Neural progenitor cell (in vitro differentiated cells): ENCODE results near the gene TOMM40L. TPM values are rescaled to one million over a fixed set of nuclear protein-coding genes. Genes with fewer than 3 reads are reported as not detected.

Source experiments
- DNase-seq: peaks from one replicate; pipeline ENCODE4 v3.0.0-alpha.2; 2016; ENCODE audit warnings: low spot score
- H2AFZ ChIP-seq: fragments of 200-600 bp; sonication (generic); replicated peaks from 2 replicates; pipeline ENCODE4 v1.6.1; 2016; ENCODE audit warnings: antibody characterized with exemption
- H3F3A ChIP-seq: fragments of 200-600 bp; sonication (generic); 2 replicates; pipeline ENCODE4 v1.6.1; 2016; ENCODE audit warnings: antibody characterized with exemption, low read depth
- H3K27ac ChIP-seq: fragments of 200-600 bp; sonication (generic); 2 replicates; pipeline ENCODE4 v1.5.1; 2016; ENCODE audit warnings: mild to moderate bottlenecking
- H3K27me3 ChIP-seq: fragments of 200-600 bp; sonication (generic); 2 replicates; pipeline ENCODE4 v1.6.1; 2016; ENCODE audit warnings: mild to moderate bottlenecking, moderate library complexity
- H3K36me3 ChIP-seq: fragments of 200-600 bp; sonication (generic); 2 replicates; pipeline ENCODE4 v1.5.1; 2016
- H3K4me1 ChIP-seq: fragments of 200-600 bp; sonication (generic); 2 replicates; pipeline ENCODE4 v1.6.1; 2016; ENCODE audit warnings: mixed run types
- H3K4me2 ChIP-seq: fragments of 200-600 bp; sonication (generic); 2 replicates; pipeline ENCODE4 v1.6.1; 2016
- H3K4me3 ChIP-seq: fragments of 200-600 bp; sonication (generic); 2 replicates; pipeline ENCODE4 v1.5.1; 2016
- H3K79me2 ChIP-seq: fragments of 200-600 bp; sonication (generic); 2 replicates; pipeline ENCODE4 v1.6.1; 2016; ENCODE audit warnings: low read depth
- H3K9ac ChIP-seq: fragments of 200-600 bp; sonication (generic); 2 replicates; pipeline ENCODE4 v1.6.1; 2016
- H3K9me3 ChIP-seq: fragments of 200-600 bp; sonication (generic); 2 replicates; pipeline ENCODE4 v1.5.1; 2016; ENCODE audit warnings: low read depth
- H4K20me1 ChIP-seq: fragments of 200-600 bp; sonication (generic); 2 replicates; pipeline ENCODE4 v1.6.1; 2016; ENCODE audit warnings: low read depth
- H3K27ac Mint-ChIP-seq: 3 replicates; pipeline ENCODE4 v1.8.0; 2021; ENCODE audit warnings: mixed read lengths
- H3K27me3 Mint-ChIP-seq: 2 replicates; pipeline ENCODE4 v1.8.0; 2022; ENCODE audit warnings: low read depth, mild to moderate bottlenecking, inconsistent platforms, moderate library complexity, mixed read lengths; ENCODE audit not compliant: insufficient read depth
- H3K36me3 Mint-ChIP-seq: 3 replicates; pipeline ENCODE4 v1.8.0; 2021; ENCODE audit warnings: mixed read lengths
- H3K4me1 Mint-ChIP-seq: 3 replicates; pipeline ENCODE4 v1.8.0; 2021; ENCODE audit warnings: mixed read lengths
- H3K4me3 Mint-ChIP-seq: 3 replicates; pipeline ENCODE4 v1.8.0; 2021; ENCODE audit warnings: mild to moderate bottlenecking, moderate library complexity, mixed read lengths
- H3K9me3 Mint-ChIP-seq: 3 replicates; pipeline ENCODE4 v1.8.0; 2020; ENCODE audit warnings: mixed read lengths
- CTCF ChIP-seq: fragments of 200-600 bp; sonication (generic); IDR thresholded peaks from 2 replicates; pipeline ENCODE4 v1.5.1; 2017; ENCODE audit warnings: antibody characterized with exemption, mild to moderate bottlenecking
- EZH2 ChIP-seq: fragments of 200-600 bp; sonication (generic); IDR thresholded peaks from 2 replicates; pipeline ENCODE4 v1.6.1; 2017; ENCODE audit warnings: antibody characterized with exemption, mild to moderate bottlenecking, moderate library complexity
- EZH2phosphoT487 ChIP-seq: fragments of 200-600 bp; sonication (generic); IDR thresholded peaks from 2 replicates; pipeline ENCODE4 v1.6.1; 2017; ENCODE audit warnings: antibody characterized with exemption
- total RNA-seq: library from RNA; depleted of rRNA; stranded (reverse); fragments of >200 nt; gene quantifications from 2 replicates; pipeline ENCODE4 v1.2.3, GENCODE V29; 2015; ENCODE audit warnings: low replicate concordance

The TOMM40L gene
- total RNA-seq, 1 donor from 2014 or later = 7.2 TPM

- no peak within 1 kb of the TSS for H3K4me2 ChIP-seq
- Mint-ChIP-seq H3K27ac (no peak within 1 kb of the TSS), H3K4me3 (no peak within 1 kb of the TSS), H3K4me1 (peaks cover 3% of the 10 kb centered on the region), H3K27me3 (peaks cover 8% of the 10 kb centered on the region), H3K36me3 (no peaks in the 10 kb centered on the region), H3K9me3 (no peaks in the 10 kb centered on the region)
- H4K20me1 ChIP-seq = no peaks in the 10 kb centered on the region
- no peaks in the 10 kb centered on the region for H3K9me3 ChIP-seq
- H3K36me3 ChIP-seq = no peaks in the 10 kb centered on the region
- no peak within 1 kb of the TSS for H3K4me3 ChIP-seq
- H3K4me1 ChIP-seq = no peaks in the 10 kb centered on the region
- no peak for DNase-seq
- H3K27ac ChIP-seq = no peak within 1 kb of the TSS
- H3K27me3 ChIP-seq = no peaks in the 10 kb centered on the region
- no peaks in the 10 kb centered on the region for H3F3A ChIP-seq
- no peak for TF ChIP-seq CTCF
- TF ChIP-seq EZH2 = no peak
- no peak for TF ChIP-seq EZH2phosphoT487
- H3K79me2 ChIP-seq = no peaks in the 10 kb centered on the region
- no peak within 1 kb of the TSS for H2AFZ ChIP-seq
- no peak within 1 kb of the TSS for H3K9ac ChIP-seq
Observed at GRCh38 chr1:161238039-161238473, 12.2 kb downstream of the TOMM40L start, which contains the start of gene NR1I3. Gene NR1I3 (minus strand): TSS chr1:161238203. CDS start chr1:161236565, 1,638 bp downstream.

- no peak overlapping the region for H3K4me3 Mint-ChIP-seq
- no peaks in the 10 kb centered on the region for H3K9me3 Mint-ChIP-seq
- H3F3A ChIP-seq = no peaks in the 10 kb centered on the region
- H3K27me3 Mint-ChIP-seq = peaks cover 8% of the 10 kb centered on the region
- H2AFZ ChIP-seq = no peak overlapping the region
- H3K4me3 ChIP-seq = no peak overlapping the region
- no peaks in the 10 kb centered on the region for H3K36me3 Mint-ChIP-seq
- H3K4me1 ChIP-seq = no peaks in the 10 kb centered on the region
- H3K4me2 ChIP-seq = no peak overlapping the region
- H3K27ac Mint-ChIP-seq = no peak overlapping the region
- H3K27me3 ChIP-seq = no peaks in the 10 kb centered on the region
- H3K9ac ChIP-seq = no peak overlapping the region
- DNase-seq = no peak
- H3K9me3 ChIP-seq = no peaks in the 10 kb centered on the region
- no peak for TF ChIP-seq EZH2
- TF ChIP-seq EZH2phosphoT487 = no peak
- TF ChIP-seq CTCF = no peak
- no peaks in the 10 kb centered on the region for H3K79me2 ChIP-seq
- no peaks in the 10 kb centered on the region for H4K20me1 ChIP-seq
- H3K36me3 ChIP-seq = no peaks in the 10 kb centered on the region
- peaks cover 3% of the 10 kb centered on the region for H3K4me1 Mint-ChIP-seq
- H3K27ac ChIP-seq = no peak overlapping the region
Observed at GRCh38 chr1:161241682-161242081, 15.8 kb downstream of the TOMM40L start.

- Mint-ChIP-seq H3K27me3 (peaks cover 8% of the 10 kb centered on the region), H3K36me3 (no peaks in the 10 kb centered on the region), H3K4me1 (peaks cover 3% of the 10 kb centered on the region), H3K4me3 (no peak overlapping the region), H3K9me3 (no peaks in the 10 kb centered on the region), H3K27ac (no peak overlapping the region)
- Histone ChIP-seq H3K27ac (no peak overlapping the region), H3K4me1 (no peaks in the 10 kb centered on the region), H3F3A (no peaks in the 10 kb centered on the region), H3K36me3 (no peaks in the 10 kb centered on the region), H3K79me2 (no peaks in the 10 kb centered on the region), H2AFZ (no peak overlapping the region), H4K20me1 (no peaks in the 10 kb centered on the region), H3K4me2 (no peak overlapping the region), H3K4me3 (no peak overlapping the region), H3K9me3 (no peaks in the 10 kb centered on the region), H3K27me3 (no peaks in the 10 kb centered on the region), H3K9ac (no peak overlapping the region)
- TF ChIP-seq CTCF (no peak), EZH2phosphoT487 (no peak), EZH2 (no peak)
- no peak for DNase-seq
Observed at GRCh38 chr1:161242313-161242712, 16.5 kb downstream of the TOMM40L start.
